Tibial artery (tissue), 4 donors: ENCODE results near the gene SCN7A.

Experiments
- DNase-seq, 2 donors: peaks; one replicate each; pipeline ENCODE4 v3.0.0-alpha.2; 2019
- H3K27ac ChIP-seq, 2 donors: fragments of 200-600 bp; sonication (generic) in 1 of 2; 1 replicate in 1 of 2; 2 replicates in 1 of 2; pipeline ENCODE4 v1.5.1; 2018 to 2019; ENCODE audit warnings: mild to moderate bottlenecking in 1 of 2
- H3K27me3 ChIP-seq, 2 donors: fragments of 200-600 bp; sonication (generic) in 1 of 2; one replicate each; pipeline versions ENCODE4 v1.5.1 to v1.6.0; 2016 to 2019
- H3K36me3 ChIP-seq, 3 donors: fragments of 200-600 bp; sonication (generic) in 2 of 3; one replicate each; pipeline ENCODE4 v1.5.1; 2016 to 2019; ENCODE audit warnings: mild to moderate bottlenecking in 2 of 3
- H3K4me1 ChIP-seq, 4 donors: fragments of 200-600 bp; sonication (generic) in 2 of 4; 1 replicate in 3 of 4; 2 replicates in 1 of 4; pipeline ENCODE4 v1.5.1; 2016 to 2019
- H3K4me3 ChIP-seq, 2 donors: fragments of 200-600 bp; sonication (generic) in 1 of 2; 1 replicate in 1 of 2; 2 replicates in 1 of 2; pipeline ENCODE4 v1.5.1; 2018 to 2019; ENCODE audit warnings: mild to moderate bottlenecking in 2 of 2
- H3K9me3 ChIP-seq, 3 donors: fragments of 200-600 bp; sonication (generic) in 1 of 3; one replicate each; pipeline ENCODE4 v1.5.1; 2016 to 2019
- intact Hi-C: fragments of 100-400 bp; cut with DNase I; formaldehyde crosslinking; loops from one replicate; pipeline ENCODE4 v1.15.0; 2023; ENCODE audit warnings: low total_unique reads
- TF ChIP-seq, protein P1 (sequence below), 2 experiments: fragments of 200-600 bp in 1 of 2; fragments of 450-650 bp in 1 of 2; IDR thresholded peaks; one replicate each; pipeline ENCODE4 v1.5.1; 2017 to 2019; ENCODE audit warnings: antibody characterized with exemption in 2 of 2, mild to moderate bottlenecking in 1 of 2, moderate library complexity in 1 of 2

Gene SCN7A

DNA sequence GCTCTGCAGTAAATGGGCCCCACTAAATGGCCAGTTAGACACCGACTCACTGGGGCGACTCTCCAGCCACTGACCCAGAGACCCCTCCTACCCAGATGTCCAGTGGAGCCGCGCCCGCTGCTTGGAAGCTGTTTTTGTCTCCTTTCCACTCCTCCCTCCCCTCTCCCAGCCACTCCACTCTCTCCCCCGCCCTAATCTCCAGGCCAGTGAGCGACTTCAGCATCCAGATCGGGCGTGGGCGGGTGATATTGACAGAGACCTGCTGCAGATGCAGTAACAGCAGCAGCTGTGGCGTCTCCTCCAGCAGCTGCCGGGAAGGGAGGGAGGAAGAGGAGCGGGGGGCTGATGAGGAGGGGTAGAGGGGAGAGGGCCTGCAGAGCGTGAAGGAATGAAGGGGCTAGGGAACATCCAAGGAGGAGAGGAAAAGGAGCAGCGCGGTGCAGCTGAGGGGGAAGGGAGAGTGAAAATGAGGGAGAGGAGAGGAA is at the start of gene SCN7A:
Gene SCN7A (minus strand): TSS at position 110 of the 485 bp plus-strand sequence. CDS start 16,553 bp downstream, outside the sequence.
- TF ChIP-seq, protein P1, sequence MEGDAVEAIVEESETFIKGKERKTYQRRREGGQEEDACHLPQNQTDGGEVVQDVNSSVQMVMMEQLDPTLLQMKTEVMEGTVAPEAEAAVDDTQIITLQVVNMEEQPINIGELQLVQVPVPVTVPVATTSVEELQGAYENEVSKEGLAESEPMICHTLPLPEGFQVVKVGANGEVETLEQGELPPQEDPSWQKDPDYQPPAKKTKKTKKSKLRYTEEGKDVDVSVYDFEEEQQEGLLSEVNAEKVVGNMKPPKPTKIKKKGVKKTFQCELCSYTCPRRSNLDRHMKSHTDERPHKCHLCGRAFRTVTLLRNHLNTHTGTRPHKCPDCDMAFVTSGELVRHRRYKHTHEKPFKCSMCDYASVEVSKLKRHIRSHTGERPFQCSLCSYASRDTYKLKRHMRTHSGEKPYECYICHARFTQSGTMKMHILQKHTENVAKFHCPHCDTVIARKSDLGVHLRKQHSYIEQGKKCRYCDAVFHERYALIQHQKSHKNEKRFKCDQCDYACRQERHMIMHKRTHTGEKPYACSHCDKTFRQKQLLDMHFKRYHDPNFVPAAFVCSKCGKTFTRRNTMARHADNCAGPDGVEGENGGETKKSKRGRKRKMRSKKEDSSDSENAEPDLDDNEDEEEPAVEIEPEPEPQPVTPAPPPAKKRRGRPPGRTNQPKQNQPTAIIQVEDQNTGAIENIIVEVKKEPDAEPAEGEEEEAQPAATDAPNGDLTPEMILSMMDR (IDR thresholded peaks at IDR 0.05), result no peak
- peaks cover 0 to 6% of the 10 kb centered on the region in 2 donors for H3K27me3 ChIP-seq
- peak in 1 of 2 donors; percentile 58 for DNase-seq
- intact Hi-C loops, result no loop called here
- no peaks in the 10 kb centered on the region for H3K9me3 ChIP-seq
- peaks cover 0 to 7% (median 0%) of the 10 kb centered on the region in 4 donors for H3K4me1 ChIP-seq
- no peaks in the 10 kb centered on the region for H3K36me3 ChIP-seq
- H3K4me3 ChIP-seq, result peak within 1 kb of the TSS in 1 of 2 donors; percentile 14
- H3K27ac ChIP-seq, result no peak within 1 kb of the TSS

DNA sequence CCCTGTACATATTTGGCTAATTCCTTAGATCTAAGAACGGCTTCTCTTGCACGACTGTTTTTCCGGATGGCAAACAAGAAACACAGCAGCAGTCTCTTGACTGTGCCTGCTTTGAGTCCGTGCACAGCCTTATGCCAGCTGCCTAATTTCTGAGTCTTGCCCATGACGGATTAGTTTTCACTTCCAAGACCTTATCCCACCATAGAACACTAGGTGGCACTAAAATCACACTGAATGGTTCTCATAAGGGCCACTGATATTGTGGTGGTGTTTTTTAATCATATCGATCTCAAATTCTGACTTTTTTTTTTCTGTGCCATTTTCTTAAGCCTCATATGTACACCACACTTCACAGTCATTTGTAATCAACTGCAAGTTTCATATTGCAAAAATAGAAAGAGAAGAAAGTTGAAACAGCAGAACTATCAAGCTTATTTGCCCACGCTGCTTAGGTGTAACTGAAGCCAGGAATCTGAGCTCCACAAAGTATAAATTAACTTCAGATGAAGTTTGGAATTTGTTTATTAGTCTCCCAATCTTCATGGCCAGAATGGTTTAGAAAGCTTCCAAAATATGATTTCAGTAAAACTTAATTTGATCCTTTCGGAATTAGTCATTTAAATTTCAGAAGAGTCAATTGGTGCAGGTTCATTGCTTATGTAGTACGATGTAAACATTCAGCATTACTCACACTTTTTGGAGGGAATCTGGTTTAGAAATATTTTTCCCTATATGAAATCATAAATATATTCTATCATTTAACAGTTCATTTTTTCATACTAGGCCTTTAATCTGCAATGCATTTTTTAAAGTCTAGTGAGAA is 45.5 kb upstream of the SCN7A start:
- H3K4me3 ChIP-seq, result no peak overlapping the region
- no peak overlapping the region for H3K27ac ChIP-seq
- intact Hi-C loops, result loop anchor here (10.0 kb wide), 1 partner anchor 1575 kb away; no protein-coding TSS in a partner anchor
- TF ChIP-seq, protein P1 (IDR thresholded peaks at IDR 0.05), result peak; percentile 58 to 76
- no peak for DNase-seq
- H3K36me3 ChIP-seq, result no peaks in the 10 kb centered on the region
- H3K9me3 ChIP-seq, result no peaks in the 10 kb centered on the region
- no peaks in the 10 kb centered on the region for H3K4me1 ChIP-seq
- H3K27me3 ChIP-seq, result no peaks in the 10 kb centered on the region

DNA sequence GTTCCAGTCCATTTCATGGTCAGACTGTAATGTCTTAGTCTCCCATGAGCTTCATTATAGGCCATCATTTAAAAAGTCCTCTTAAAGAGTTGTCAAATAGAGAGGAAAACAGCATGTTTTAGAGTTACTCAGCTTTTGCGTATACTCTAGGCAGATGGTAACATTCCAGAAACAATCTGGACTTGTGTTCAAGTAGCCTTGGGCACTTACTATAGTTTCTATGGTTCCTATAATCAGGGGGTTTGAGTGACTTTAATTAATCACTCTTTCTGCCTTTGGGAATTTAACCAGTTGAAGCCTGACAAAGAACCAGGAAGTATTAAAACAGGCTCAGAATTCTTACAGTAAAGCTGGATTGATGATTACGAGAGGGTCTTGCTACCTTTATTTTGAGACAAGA is 42.1 kb upstream of the SCN7A start:
- Histone ChIP-seq H3K9me3 (no peaks in the 10 kb centered on the region), H3K36me3 (no peaks in the 10 kb centered on the region), H3K4me3 (no peak overlapping the region), H3K27ac (no peak overlapping the region), H3K27me3 (no peaks in the 10 kb centered on the region), H3K4me1 (no peaks in the 10 kb centered on the region)
- TF ChIP-seq, protein P1 (IDR thresholded peaks at IDR 0.05), result no peak
- intact Hi-C loops, result no loop called here
- no peak for DNase-seq

DNA sequence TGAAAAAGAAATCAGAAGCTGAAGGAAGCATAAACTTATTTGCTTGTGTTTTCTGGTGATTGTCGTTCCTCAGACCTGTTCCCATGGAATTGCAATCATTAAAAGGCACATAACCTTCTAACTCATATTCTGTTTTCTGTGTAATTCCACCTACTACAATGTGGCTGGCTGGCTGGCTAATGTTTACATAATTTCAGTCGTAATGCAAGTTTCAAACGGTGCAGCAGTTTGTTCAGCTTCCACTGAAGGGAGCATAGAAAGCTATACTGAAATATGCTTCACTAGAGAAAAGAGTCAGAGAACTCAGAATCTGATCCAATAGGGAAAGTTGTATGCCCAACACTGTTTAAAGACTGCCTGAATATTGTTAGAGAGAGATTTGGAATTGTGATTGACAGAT is 27.1 kb upstream of the SCN7A start:
- Histone ChIP-seq H3K27me3 (no peaks in the 10 kb centered on the region), H3K36me3 (no peaks in the 10 kb centered on the region), H3K4me1 (peaks cover 0 to 15% (median 0%) of the 10 kb centered on the region in 4 donors), H3K27ac (no peak overlapping the region), H3K9me3 (no peaks in the 10 kb centered on the region), H3K4me3 (no peak overlapping the region)
- no peak for DNase-seq
- intact Hi-C loops, result no loop called here
- TF ChIP-seq, protein P1 (IDR thresholded peaks at IDR 0.05), result no peak

DNA sequence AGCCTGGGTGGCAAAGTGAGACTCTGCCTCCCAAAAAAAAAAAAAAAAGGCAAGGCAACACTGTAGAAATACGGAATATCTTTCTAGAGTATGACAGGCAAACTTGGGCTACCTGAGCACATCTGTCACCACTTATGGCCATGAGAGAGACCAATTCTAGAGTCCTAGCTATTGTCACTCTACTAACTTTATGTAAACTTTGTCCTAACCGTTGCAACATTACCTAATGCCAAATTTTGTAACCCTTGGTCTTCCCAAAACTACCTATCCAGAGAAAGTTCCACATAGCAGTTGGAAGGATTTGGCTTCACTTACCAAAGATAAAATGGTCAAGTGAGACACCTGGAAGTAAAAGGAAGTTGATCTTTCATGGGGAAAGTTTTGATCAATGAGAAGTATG is 26.6 kb upstream of the SCN7A start:
- Histone ChIP-seq H3K36me3 (no peaks in the 10 kb centered on the region), H3K9me3 (no peaks in the 10 kb centered on the region), H3K4me3 (no peak overlapping the region), H3K4me1 (peaks cover 0 to 15% (median 0%) of the 10 kb centered on the region in 4 donors), H3K27me3 (no peaks in the 10 kb centered on the region), H3K27ac (no peak overlapping the region)
- no peak for DNase-seq
- TF ChIP-seq, protein P1 (IDR thresholded peaks at IDR 0.05), result no peak
- intact Hi-C loops, result no loop called here
